Suprapubic skin (tissue), 4 donors: ENCODE measurements around the gene TRABD2A.

ENCODE experiments used
- EP300 ChIP-seq: sonication (generic); formaldehyde crosslinking; IDR thresholded peaks from one replicate; pipeline ENCODE4 v1.6.1; 2017; ENCODE audit warnings: antibody characterized with exemption
- POLR2A ChIP-seq, 2 donors: fragments of 450-650 bp; IDR thresholded peaks; one replicate each; pipeline ENCODE4 v1.6.1; 2017; ENCODE audit warnings: antibody characterized with exemption in 2 of 2, mild to moderate bottlenecking in 2 of 2, moderate library complexity in 2 of 2
- POLR2AphosphoS5 ChIP-seq, 3 donors: sonication (generic); formaldehyde crosslinking; IDR thresholded peaks; one replicate each; pipeline ENCODE4 v1.6.1; 2017; ENCODE audit warnings: antibody characterized with exemption in 3 of 3
- TF ChIP-seq, protein P1 (sequence below), 2 donors: fragments of 200-600 bp in 1 of 2; fragments of 450-650 bp in 1 of 2; sonication (generic) in 1 of 2; IDR thresholded peaks; one replicate each; pipeline ENCODE4 v1.5.1; 2016 to 2019; ENCODE audit warnings: antibody characterized with exemption in 2 of 2, mild to moderate bottlenecking in 1 of 2, moderate library complexity in 1 of 2

GRCh38 chr2:84858123-84858522 is 22.8 kb downstream of the TRABD2A start:
- TF ChIP-seq, protein P1, sequence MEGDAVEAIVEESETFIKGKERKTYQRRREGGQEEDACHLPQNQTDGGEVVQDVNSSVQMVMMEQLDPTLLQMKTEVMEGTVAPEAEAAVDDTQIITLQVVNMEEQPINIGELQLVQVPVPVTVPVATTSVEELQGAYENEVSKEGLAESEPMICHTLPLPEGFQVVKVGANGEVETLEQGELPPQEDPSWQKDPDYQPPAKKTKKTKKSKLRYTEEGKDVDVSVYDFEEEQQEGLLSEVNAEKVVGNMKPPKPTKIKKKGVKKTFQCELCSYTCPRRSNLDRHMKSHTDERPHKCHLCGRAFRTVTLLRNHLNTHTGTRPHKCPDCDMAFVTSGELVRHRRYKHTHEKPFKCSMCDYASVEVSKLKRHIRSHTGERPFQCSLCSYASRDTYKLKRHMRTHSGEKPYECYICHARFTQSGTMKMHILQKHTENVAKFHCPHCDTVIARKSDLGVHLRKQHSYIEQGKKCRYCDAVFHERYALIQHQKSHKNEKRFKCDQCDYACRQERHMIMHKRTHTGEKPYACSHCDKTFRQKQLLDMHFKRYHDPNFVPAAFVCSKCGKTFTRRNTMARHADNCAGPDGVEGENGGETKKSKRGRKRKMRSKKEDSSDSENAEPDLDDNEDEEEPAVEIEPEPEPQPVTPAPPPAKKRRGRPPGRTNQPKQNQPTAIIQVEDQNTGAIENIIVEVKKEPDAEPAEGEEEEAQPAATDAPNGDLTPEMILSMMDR (IDR thresholded peaks at IDR 0.05): no peak
- TF ChIP-seq EP300 (no peak), POLR2AphosphoS5 (IDR thresholded peaks at IDR 0.05) (no peak), POLR2A (IDR thresholded peaks at IDR 0.05) (no peak)
